ENCODE measurements around the gene RAB11FIP4.

Gene RAB11FIP4

DNA sequence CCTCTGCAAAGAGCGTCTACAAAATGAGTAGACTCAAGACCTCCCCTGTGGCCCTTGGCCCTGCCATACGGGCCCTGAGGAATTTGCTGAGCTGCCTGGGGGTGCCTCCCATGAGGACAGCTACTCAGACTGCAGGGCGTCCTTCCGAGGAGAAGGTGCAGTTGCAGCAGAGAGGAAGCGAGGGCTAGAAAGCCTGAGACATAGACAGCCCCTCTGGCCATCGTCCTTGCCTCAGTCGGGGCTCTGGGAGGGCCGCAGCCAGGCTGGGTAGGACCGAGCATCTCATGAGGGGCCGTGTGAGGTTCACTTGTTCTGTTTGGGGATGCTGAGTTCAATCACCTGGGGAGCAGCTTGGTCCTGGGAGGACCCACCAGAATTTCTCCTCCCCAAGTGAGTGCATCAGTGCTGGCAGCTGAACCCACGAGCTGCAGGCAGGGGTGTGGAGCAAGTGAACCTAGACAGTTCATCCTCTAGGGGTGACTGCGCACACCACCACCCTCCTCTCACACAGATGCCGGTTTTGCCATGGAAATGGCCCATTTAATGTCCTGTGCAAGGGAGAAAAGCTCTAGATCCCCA, 20.3 kb downstream of the RAB11FIP4 start:
- DNase-seq (ENCODE audit: low spot score), result no peak

DNA sequence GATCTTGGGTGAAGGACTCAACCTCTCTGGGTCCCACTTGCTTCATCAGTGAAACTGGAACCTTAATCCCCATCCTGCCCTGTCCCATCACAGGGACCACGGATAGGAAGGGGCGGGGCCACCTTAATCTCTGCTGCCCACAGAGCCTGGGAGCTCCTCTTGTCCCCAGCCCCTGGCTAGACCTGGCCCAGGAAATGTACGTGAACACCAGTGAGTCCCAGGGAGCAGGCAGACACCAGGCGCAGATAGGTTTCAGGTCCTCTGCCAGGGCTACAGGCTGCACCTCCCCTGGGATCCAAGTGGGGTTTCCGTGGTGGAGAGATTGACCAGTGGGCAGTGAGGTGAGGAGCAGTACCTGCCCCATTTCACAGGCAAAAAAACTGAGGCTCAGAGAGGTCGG, 21.0 kb downstream of the RAB11FIP4 start:
- no peak for DNase-seq (ENCODE audit: low spot score)

DNA sequence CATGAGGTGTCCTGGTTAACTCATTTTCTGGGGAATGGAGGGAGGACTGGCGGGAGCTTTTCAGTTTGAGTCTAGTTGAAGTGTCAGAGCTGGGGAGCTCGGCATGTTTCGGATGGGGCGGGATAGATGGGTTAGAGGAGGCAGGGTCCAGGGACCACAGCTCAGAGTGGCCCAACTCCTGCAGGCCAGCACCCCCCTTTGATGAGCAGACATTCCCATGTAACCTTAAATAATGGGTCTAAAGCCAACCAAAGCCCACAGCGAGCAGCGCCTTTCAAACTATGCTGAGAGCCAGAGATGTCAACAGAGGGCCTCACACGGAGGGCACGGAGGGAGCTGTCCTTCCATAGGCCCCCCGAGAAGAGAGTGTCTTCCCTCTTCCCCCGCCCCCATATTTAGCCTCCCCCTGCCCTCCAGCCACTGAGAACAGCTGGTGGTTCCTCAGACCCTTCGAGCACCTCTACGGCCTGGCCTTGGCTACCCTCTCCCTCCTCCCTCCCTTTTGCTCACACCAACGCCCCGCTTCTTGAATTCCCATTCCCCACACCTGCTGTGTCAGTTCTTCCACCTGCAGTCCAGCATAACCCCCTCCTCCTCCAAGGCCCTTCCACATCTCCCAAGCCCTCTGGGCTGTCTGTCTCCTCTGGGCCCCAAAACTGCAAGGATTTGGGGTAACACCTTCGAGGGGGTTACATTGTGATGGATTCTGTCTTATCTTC, 21.8 kb downstream of the RAB11FIP4 start:
- DNase-seq (ENCODE audit: low spot score), result no peak

DNA sequence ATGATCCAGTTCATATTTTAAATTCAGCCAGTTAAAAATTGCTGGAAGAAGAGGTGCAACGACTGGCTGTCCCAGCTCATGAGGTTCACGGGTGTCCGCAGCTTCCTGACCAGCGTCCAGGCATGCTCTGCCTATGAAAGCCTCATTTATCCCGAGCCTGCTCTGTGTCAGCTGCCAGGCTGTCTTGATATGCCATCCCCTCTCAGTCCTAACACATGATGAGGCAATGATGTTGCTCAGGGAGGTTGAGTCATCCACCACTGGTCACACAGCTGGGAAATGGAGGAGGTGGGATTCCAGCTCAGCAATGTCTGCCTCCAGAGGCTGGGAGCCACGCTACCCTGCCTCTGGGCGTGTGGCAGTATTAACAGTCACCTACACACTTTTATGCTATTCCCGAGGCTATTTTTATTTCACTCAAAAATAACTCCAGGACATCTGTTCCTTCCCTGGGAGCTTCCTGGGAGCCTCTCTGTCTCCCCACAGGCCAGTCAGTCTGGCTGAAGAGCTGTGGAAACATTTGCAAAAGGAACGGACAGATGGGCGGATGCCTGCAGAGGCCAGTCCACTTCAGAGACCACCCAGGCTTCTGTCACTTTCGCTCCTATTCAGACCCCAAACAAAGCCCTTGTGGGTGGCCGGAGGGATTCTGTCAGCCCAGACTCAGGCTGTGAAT, 22.5 kb downstream of the RAB11FIP4 start:
- DNase-seq (ENCODE audit: low spot score), result peak; percentile 82

DNA sequence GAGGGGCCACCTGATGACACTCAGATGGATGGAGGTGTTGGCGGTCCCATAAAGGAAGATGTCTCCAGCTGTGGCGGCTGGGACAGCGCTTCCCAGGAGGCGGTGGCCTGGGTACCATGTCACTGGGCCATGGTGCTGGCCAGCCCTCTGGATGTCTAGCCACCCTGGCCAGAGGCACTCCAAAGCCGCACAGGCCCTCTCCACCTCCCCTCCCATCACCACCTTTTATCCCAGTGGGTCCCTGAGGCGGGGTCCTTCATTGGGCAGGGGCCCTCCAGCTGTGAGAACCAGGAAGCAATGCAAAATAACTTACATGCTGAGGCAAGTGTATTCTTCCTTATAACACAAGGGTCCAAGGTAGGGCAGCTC, 23.1 kb downstream of the RAB11FIP4 start:
- no peak for DNase-seq (ENCODE audit: low spot score)

DNA sequence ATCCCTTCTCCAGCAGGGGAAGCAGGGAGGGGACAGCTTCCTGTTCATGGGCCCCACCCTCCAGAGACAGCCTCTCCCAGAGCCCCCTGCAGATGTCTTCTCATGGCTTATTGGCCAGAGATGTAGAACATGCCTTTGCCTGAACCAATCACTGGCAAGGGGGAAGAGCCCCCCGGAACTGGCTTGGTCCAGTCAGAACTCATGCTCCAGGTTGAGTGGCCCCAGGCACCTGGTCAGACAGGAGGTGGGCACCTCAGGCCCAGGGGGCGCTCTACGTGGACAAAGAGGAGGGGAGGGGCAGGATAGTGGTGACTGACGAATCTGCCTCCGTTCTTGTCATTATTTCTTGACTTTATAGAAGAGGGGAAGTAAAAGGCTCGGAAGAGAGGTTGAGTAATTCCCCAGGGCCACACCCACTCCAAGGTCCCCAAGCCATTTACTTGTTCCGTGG, 23.6 kb downstream of the RAB11FIP4 start:
- DNase-seq (ENCODE audit: low spot score), result no peak

DNA sequence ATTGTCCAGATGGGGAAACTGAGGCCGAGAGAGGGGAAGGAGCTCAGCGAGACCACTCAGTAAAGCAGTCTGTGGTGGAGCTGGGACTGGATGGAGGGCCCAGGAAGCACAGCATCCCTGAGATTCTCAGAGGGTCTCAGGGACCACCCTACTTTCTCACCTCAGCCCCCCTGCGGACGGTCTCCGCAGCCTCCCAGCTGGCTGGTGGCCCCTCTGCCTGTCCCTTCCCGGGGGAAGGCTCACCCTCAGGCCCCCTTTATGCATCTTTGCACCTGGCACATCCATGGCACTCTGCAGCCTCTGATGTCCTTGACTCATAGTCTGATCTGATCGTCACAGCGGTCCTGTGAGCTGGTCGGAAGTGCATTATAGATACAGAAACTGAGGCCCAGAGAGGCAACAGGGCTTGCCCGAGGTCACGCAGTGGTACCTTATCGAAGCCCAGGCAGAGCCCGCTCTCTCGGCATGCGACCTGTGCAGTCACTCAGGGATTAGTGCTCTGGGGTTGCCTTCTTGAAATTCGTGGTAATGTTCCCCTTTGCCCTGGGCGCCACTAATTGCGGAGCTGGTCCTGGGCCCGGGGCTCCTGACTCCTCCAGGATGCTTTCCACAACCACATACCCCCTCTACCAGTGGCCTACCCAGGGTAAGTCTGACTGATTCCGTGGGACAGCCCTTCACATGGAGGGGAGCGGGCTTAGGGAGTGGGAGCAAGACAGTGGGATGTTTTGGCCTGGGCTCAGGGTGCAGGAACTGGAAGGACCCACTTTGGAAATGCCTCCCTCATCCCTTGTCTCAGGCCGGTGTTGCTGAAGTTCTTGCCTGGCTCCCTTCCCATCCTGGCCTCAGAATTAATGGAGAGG, 24.4 kb downstream of the RAB11FIP4 start:
- DNase-seq (ENCODE audit: low spot score), result no peak

DNA sequence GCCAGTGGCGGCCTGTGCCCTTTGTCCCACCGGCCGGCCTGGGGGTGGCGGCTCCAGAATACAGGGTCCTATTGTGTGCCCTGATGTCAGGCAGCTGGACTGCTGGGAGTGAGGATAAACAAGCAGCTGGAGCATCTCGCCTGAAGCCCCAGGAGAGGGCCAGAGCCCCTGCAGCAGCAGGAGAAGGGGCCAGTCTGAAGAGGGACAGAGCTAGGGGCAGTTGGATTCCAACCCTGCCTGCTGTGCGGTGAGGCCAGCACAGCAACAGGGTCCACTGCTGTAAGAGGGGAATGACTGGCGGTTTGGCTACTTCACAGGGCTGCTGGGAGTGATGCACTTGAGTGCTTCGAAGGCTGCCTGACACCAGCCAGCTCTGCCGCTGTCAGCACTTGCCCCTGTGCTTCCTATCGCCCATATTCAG, 25.0 kb downstream of the RAB11FIP4 start:
- DNase-seq (ENCODE audit: low spot score), result peak; percentile 83

DNA sequence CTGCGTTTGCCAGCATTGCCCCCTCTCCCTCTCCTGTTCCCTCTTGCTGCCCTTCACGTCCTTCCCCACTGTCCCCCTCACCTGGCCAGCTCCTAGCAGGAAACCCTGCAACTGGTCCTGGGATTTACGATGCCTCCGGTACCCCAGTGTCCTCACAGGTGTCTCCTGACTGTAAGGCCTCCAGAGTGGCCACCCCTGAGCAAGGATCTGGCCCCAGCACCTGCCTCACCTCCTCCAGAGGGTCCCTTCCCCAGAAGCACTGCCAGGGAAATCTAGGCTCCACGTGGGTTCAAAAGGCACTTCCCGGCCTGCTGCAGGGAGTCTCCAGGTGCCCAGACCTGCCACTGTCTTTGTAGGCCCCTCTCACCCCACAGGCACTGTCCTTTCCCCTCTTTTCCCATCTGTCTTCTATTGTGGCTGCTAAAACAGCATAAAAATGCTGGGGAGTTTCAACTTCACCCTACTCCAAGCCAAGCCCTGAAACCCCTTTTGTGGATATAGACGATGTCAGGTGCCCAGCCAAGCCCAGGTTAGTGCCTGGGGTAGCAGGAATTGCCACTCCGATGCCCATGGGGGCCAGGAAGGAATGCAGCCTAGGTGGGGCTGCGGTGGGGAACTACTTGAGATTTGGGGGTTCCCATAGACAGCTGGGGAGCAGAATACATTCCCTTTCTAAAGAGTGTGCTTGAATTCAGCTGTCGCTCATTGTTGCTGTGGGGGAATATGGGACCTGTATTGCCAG, 25.7 kb downstream of the RAB11FIP4 start:
- DNase-seq (ENCODE audit: low spot score), result no peak

DNA sequence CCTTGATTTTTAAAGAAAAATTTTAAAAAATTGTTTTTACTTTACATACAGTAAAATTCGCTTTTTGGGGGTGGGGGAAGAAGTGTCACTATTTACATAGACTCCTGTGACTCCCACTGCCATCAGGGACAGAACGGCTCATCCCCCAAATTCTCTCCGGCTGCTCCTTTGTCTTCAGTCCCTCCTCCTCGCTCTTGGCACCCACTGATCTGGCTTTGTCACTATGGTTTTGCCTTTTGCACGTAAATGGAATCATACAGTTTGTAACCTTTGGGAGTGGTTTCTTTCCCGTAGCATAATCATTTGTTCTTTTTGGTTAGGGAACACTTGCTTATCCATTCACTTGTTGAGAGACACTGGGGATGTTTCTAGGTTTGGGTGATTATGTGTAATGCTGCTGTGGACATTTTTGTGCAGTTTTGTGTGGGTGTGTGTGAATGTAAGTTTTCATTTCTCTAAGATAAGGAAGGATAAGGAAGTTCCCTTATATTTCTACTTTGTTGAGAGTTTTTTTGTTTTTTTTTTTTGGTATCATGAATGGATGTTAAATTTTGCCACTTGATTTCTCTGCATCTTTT, 27.4 kb downstream of the RAB11FIP4 start:
- no peak for DNase-seq (ENCODE audit: low spot score)

DNA sequence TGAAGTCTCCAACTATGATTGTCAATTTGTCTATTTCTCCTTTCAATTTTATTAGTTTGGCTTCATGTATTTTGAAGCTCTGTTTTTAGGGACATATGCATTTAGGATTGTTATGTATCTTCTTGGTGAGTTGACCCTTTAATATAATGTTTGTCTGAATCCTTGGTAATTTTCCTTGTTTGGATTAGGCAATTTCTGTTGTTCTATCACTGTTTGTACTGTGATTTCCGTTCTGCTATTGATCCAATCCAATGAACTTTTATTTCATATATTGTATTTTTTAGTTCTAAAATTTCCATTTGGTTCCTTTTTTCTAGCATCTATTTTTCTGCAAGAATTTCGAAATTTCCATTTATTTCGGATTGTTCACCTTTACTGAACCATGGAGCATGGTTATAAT, 31.0 kb downstream of the RAB11FIP4 start:
- no peak for DNase-seq (ENCODE audit: low spot score)

DNA sequence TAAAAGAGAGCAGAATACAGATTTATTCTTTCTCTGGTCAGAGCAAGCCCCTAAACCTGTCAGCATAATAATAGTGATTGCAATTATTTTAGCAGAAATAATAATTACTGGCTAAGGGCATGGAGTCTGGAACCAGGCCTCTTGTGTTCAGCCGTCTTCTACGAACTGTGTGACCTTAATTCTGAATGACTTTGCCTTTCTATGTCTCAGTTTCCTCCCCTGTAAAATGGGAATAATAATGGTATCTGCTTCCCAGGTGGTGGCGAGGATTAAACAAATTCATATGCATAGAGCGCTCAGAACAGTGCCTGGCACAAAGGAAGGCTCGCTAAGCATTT, 33.4 kb downstream of the RAB11FIP4 start:
- DNase-seq (ENCODE audit: low spot score), result no peak

DNA sequence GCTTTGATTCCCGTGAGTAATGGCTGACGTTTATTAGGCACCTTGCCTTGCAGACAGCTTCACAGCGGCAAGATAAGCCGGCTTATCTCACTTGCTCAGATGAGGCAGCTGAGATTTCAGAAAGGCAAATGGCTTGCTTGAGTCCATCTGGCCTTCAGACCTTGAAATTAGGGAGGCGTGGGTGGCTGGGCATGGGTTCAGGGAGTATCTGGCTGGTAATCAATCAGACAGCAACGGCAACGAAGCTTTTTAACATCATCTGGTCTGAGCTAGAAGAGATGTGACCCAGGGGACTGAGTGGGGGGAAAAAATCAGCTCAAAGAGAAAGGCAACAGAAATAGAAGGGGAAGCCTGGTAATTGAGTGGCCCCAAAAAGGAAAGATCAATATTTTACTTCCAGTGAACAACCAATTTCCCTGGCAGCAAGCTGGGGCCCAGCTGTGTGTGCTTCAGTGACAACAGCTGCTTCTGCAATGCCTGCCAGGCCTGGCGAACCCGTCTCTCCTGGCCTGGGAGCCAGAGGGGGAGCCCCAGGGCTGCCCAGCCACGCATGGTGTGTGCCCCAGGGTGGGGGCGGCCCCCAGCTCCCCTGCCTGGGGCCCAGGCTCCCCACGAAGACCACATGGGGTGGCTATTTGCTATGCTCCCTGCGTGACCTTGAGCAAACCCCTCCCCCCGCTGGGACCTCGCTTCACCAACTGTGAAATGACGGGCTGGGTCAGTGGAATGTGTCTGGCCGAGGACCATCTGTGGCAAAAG, 34.0 kb downstream of the RAB11FIP4 start:
- DNase-seq (ENCODE audit: low spot score), result no peak

DNA sequence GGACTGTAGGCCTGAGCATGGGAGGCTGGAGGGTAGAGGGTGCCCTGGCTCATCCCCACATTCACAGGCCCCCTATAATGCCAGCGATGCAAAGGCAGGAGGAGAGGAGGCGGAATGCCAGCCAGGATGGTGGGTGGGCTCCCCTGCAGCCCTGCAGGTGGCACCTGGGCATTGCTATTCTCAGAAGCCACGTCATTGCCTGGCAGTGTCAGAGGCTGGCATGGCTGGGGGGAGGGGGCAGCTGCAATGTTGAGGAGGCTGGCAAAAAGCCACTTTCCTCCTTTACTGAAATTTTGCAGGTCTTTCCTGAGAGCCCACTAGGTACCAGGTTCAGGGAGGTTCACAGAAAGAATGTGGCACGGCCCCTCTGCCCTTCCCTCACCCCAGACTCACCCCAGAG, 36.2 kb downstream of the RAB11FIP4 start:
- DNase-seq (ENCODE audit: low spot score), result no peak

DNA sequence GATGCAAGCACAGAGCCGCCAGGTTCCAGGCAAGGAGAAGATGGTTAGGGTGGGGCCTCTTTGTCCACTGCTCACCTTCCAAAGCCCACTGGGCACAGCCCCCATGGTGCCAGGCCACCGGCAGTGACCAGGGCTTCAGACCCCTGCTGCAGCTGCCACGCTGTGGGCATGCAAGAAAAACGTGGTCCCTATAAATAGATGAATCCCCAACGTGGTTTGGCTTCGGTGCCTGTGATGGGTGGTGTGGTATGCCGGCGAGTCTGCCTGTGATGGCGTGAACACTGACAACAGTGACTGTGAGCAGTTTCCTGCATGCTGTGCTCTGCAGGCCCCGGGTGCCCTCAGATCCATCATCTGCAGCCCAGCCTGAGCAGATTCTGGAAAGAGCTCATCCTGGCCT, 36.6 kb downstream of the RAB11FIP4 start:
- no peak for DNase-seq (ENCODE audit: low spot score)

DNA sequence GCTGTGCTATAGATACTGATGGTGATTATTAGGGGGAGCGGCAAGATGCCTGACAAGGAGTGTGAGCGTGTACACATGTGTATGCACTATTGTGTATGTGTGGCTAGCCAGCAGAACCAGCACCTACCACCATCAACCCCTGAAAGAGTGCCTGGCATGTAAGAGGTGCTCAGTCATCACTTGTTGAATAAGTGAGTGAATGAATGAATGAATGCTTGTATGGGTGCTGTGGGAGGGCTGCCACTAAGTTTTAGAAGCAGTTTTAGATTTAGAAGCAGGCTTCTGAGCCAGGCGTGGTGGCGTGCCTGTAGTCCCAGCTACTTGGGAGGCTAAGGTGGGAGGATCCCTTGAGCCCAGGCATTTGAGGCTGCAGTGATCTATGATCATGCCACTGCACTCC, 37.0 kb downstream of the RAB11FIP4 start:
- DNase-seq (ENCODE audit: low spot score), result no peak

DNA sequence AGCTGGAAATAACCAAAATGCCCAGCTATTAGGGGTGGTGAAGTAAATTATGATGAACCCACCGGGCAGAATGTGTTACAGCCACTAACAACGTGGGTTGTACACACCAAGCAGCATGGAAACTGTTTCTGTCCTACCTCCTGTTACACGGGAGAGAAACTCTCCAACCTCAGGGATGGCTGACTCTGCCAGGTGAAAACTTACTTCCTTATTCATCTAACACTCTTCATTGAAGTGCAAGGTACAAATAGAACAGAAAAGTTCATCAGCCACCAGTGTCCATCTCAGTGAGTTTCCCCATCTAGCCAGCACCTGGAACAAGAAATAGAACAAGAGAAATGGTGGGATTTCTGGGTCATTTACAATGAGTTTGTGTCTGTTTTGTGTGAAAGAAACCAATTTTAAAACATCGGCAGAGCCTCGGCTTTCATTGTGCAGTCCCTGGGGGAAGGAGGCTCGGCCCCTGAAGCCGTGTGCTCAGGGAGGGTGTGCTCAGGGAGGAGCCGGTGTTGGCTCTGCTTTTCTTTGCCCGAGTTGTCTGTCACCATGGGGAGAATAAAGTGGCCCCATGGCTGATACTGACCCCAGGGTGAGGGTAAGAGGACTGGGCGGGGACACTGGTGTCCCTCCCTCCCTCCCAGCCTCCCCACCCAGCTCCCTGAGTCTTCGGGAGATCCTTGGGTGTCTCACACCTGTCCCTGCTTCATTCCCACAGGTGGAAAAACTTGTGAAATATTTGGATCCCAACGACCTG, 39.8 kb downstream of the RAB11FIP4 start:
- no peak for DNase-seq (ENCODE audit: low spot score)

DNA sequence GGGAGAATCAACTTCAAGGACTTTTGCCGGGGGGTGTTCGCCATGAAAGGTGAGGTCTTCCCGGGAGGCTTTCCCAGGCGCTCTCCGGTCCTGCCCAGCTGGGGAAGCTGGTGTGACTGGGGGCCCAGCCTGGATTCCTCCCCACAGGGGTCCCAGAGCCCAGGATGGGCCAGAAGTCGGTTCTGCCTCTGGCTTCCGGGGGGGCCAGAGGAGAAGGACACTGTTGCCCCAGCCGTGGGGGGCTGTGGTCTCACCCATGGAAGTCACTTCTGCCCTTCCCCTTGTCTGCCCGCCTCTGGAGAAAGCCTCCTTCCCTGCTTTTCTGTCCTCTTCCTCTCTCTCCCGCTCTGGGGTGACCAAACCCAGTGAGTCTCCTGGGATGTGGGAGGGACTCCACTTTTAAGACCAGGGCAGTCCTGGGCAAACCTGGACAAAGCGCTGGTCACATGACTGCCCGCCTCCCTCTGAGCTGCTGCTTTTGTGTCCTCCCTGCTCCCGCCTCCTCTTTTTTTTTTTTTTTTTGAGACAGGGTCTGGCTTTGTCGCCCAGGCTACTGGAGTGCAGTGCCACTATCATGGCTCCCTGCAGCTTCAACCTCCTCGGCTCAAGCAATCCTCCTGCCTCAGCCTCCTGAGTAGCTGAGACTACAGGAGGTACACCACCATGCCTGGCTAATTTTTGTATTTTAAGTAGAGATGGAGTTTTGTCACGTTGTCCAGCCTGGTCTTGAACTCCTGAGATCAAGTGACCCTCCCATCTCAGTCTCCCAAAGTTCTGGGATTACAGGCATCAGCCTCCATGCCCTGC, 40.6 kb downstream of the RAB11FIP4 start:
- peak; percentile 88 for DNase-seq (ENCODE audit: low spot score)

DNA sequence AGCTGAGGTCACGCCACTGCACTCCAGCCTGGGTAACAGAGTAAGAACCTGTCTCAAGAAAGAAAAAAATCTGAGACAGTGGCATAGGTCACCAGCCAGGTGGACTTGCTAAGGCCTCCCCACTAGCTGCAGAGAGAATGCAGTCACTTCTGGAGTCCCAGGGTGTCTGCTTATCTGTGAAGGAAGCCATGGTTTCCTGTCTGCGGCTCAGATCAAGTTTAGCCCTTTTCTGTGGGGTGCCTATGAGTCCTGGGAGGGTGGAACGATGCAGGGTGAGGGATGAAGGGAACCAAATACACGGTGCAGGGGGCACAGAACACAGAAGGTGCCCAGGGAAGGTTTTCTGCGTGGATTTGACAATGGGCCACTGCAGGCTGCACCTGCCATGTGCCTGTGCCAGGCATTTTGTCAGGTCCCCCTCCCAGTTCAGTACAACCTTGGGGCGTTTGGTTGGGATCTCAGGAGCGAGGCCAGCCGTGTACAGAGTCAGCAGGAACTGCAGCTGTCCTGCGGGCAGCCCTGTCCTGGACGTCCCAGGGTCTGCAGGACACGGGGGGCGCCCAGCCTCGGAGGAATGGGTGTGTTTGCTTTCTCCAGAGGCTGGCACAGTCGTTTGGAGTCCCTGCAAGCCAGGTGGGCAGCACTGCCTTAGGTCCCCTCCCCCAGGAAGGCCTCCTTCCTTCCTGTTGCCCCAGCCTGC, 41.8 kb downstream of the RAB11FIP4 start:
- DNase-seq (ENCODE audit: low spot score), result no peak
